CD4-positive, alpha-beta T cell treated with Interleukin-10 for 1 hour (primary cell): ENCODE measurements around the gene MAP2.

Experiments
- DNase-seq: peaks from one replicate; pipeline ENCODE4 v3.0.0-alpha.2; 2020

The MAP2 gene

DNA sequence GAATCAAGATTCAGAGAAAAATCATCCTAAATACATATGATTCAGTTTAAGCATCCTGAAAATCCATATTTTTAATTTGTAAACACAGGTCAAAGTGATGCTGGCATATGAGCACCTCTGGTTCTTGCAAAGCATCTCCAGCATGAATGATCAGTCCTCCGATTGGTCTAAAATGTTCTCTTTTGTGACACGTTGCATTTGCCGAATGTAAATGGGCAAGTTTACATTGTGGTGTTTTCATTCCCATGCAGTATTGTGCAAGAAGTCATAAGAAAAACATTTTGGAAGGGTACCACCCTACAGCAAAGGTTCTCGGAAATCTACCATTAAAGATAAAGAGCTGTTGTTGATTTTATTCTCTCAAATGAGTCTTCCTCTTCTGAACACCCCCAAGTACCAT lies 239.8 kb downstream of the MAP2 start:
- DNase-seq: no peak

DNA sequence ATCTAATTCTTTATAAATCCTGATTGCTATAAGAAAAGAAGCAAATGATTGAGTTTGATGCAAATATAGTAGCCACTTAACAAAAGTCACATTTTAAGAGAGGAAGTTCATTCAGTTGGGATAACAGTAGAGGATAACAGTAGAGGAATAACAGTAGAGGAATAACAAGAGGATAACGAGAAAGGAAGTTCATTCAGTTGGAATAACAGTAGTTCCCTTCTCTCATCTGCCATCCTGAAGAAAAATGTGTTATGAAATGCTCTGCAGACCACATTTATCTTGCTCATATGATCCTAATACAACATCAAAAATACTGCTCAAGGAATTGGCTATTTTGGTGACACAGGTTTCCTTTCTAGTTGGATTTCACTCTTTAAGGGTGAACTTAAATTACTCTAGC lies 242.4 kb downstream of the MAP2 start:
- DNase-seq: no peak

DNA sequence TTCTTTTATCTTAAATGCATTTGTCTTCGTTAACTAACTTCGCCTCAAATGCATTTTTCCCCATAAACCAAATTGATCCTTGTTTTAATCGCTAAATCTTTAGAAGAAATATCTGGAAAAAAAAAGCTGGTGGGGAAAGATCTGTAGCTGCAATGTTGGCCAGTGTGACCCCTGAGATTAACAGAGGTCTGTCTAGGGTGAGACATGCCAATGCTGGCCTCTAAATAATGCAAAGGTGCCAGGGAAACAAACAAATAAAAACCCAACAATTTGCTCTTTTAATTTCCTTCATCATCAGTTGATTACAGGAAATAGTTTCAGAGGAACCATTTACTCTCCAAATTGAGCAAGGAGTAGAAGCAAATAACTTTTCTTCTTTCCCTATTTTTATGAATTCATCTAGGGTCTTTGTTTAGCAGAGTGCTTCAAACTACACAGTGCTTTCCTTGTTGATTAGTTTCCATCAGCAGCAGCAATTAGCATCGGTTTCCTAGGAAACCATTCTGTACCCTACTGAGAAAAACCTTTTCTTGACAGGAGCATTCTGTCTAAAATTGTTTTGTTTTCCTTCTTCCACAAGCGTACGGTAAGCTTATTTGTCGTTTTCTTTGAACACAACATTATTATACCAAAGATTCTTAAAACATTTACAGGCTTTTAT lies 247.3 kb downstream of the MAP2 start:
- DNase-seq: no peak

DNA sequence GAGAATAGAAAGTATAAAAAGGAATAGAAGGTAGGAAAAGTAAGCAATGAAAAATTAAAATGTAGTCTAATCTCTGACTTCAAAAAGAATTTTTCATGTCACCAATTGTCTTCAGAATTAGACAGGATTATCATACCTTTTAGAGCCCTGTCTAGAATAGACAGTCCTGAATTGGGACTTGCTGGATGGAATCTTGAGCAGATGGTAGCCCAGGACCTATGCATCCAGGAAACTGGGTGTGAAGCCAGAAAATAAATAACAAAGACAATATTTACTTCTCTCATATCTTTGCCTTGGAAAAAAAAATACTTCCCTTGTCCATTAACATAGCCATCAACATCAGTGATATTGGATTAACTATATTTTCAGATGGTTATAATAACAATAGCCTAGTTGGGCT lies 250.0 kb downstream of the MAP2 start:
- DNase-seq: no peak

DNA sequence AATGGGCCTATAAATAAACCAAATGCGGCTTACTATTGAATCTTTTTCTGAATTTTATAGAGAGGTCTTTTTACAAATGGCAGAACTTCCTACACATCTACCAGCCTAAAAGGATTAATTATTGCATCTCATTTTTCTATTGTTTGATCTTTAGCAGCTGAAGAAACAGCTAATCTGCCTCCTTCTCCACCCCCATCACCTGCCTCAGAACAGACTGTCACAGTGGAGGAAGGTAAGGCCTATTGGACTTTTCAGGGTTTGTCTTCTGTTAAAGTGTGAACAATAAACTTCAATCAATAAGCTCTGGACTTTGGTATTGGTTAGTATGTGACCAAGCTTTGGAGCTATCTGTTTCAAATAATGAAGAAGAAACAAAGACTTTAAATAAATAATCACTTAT lies 256.7 kb downstream of the MAP2 start:
- no peak for DNase-seq

DNA sequence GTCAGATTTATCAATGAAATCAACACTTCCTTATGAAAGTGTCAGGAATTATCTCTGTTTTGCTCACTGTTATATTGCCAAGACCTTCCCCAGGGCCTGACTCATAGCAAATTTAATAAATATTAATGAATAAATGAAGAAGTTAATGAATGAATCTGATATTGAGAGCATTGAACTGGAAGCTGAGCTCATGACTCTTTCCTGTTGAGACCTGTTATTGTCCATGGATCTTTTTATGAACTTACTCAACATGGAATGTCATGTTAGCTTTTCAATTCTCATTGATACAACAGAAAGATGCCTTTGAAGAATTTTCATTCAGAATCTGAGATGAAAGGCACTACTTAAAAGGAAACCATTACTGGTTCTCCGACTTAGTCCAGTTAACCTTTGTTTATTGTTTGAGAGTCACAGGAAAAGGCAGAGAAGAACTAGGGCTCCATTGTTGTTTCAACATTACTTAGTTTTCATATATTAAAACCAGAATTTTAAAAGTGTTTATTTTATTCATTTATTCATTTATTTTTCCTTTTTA lies 257.4 kb downstream of the MAP2 start:
- DNase-seq: no peak

DNA sequence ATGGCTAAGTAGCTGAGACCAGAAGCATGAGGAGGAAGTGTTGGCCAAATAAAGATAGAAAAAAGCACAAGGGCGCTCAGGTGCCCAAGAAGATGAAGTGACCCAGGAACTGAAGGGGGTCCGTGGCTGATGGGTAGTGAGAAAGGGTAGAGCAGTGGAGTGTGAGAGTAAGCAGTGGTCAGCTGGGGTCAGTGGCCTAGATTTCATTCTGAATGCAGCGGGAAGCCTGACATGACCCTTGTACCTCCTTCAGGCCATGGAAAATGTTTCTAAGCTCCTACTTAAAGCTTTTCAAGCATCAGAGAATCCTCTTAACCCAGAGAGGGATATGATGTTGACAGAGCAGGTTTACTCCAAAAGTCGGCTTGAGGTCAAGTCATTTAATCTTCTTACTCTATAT lies 258.8 kb downstream of the MAP2 start:
- no peak for DNase-seq

DNA sequence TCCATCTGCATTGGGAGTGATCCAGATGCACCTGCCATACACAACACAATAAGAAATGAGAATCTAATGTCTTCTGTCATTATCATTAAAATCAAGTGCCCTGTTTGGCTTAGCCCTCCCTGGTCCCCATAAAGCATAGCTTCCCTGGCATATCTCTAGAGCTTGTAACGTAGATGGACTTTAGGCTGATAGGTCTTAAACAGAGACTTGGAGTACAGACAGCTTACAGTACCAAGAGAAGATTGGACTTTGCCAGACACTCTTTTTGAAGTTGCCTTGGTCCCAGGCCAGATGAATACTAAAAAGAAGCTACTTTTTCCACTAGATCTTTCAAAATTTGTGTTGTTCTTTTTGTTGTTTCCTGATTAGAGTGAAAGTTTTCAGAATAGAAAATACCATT lies 261.5 kb downstream of the MAP2 start:
- no peak for DNase-seq

DNA sequence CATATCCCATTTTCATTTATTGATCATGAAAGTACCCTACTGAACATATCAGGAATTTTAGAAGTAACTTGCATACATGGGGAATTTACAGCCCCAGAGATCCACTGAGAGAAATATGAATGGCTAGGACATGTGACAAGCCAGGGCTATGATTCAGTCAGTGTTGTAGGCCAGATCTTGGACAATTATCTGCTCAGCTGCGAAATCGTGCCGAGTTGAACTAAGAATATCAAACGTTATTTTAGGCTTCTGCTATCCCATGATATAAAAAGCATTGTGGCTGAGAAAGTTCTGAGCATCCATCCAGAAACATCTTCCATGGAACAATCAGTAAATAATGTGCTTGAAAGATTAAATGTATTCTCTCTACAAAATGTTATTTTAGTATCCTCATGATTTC lies 262.1 kb downstream of the MAP2 start:
- no peak for DNase-seq

DNA sequence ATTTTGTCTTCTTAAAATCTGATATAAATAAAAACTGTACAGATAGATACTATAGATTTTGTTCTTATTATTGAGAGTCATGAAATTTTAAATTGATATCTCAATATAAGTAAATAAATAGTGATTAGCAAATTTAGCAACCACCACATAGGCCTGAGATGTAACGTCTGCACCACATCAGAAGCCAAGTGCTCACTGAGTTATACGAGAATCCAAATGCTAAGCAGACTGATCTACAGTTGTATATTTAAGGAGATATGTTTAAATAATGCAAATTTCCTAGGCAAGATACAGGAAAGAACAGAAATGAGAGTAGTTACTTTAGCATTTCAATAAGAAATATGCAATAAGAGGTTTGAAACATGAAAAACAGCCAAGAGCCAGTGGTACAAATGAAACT lies 262.6 kb downstream of the MAP2 start:
- DNase-seq: no peak

DNA sequence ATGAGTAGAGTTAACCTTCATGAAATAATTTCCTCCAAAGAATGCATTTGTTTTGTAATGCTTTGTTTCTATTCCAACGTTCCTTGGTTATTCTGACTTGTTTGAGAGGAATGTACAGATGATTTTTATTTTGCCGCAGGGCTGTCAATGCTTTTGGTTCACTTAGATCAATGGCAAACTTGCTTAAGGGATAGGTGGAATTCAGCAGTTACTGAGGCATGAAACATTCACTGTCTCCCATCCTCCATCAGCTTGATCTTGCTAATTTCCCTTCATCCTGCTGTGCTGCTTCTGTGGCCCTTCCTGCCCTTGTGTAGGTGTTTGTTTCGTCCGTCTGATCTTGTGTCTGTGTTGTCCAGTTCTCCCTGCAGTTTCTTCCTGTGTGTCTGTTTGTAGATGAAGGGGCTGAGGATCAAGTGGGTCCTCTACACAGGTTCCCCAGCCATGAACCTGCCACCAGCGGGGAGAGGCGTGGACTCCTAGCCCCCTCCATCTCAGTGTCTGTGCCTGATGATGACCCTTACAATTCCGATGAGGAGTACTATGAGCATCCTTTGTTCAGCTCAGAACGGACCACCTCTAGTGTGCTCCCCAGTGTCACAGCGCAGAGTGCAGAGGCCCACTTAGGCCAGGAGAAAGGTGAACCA lies 263.6 kb downstream of the MAP2 start:
- DNase-seq: no peak

DNA sequence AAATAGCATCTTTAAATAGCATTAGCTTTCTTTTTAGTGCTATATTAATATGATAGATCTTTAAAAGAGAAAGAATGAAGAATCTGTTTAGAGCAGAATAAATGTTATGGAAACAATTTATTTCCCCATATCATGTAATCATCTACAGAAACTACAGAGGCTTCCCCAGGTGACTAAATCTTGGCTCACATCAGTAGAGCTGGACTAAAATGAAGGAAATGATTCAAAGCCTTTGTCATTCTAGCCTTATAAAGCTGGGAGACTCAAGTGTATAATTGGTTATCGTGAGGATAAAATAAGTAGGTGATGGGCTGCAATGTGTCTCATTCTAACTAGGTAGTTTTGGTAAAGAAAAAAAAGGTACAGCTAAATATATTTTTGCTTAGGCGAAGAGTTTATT lies 264.5 kb downstream of the MAP2 start:
- DNase-seq: no peak

DNA sequence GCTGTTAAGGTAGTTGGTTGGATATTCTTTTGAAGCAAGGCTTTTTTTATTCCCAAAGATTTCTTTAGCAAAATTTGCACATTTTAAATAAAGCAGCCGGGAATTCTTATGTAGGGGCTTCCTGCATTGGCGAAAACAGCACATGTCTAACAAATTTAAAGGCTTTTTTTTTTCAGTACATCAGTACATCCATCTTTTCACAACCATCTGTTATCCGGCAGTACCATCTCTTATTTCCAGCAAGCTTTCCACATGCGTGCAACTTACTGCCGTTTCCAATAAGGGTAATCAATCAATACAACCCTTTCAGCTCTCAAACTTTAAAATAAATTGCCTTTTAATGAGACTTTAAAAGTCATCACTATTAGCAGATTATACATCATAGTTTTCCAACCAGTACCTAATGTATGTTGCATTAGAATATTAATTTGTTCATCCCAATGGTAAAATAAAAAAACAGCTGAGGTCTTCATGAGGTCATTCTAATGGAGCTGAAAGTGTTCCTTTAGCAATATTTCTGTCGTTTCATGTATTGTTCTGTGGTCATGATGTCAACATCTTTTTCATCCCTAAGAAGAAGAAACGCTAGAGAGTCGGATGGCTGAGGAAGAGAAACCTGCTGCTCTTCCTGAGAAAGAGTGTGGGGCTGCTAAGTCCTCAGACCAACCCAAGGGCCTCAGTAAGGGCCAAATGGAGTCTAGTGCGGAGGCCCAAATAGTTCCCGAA lies 266.3 kb downstream of the MAP2 start:
- DNase-seq: no peak

DNA sequence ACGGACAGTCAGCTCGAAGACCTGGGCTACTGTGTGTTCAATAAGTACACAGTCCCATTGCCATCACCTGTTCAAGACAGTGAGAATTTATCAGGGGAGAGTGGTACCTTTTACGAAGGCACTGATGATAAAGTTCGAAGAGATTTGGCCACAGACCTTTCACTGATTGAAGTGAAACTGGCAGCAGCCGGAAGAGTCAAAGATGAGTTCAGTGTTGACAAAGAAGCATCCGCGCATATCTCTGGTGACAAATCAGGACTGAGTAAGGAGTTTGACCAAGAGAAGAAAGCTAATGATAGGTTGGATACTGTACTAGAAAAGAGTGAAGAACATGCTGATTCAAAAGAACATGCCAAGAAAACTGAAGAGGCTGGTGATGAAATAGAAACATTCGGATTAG lies 270.9 kb downstream of the MAP2 start:
- DNase-seq: no peak

DNA sequence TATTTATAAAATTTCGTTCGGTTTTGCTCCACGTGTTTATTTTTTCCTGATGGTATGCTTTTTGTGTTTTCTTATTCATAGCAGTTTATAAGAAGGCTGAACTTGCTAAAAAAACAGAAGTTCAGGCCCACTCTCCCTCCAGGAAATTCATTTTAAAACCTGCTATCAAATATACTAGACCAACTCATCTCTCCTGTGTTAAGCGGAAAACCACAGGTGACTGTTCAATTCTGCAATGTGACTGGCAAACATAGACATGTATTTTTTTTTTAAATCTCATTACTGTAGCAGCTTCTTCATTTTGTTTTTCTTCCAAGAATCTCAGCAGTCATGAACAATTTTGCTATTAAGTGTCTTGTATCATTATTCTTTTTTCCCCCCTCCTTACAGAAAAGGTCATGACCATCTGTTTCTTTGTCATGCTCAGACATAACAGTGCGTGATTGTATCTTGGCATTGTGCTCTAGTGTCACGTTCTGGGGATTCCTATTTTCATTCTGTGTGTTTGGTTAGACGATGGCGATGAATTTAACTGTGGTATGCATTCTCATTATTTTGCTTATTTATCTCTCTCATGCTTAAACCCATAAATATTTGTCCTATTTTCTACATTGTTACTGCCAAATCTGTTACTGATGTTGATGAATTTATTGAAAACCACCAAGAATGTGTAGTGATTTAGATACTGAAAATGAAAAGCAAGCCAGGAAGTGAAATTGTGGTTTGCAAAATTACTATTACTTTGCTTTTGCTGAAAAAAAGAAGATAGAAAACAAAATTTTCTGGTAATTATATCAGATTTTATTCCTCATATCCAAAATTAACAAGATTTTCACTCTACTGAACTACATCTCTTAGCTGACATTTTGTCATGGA lies 273.2 kb downstream of the MAP2 start:
- peak; percentile 1 for DNase-seq

DNA sequence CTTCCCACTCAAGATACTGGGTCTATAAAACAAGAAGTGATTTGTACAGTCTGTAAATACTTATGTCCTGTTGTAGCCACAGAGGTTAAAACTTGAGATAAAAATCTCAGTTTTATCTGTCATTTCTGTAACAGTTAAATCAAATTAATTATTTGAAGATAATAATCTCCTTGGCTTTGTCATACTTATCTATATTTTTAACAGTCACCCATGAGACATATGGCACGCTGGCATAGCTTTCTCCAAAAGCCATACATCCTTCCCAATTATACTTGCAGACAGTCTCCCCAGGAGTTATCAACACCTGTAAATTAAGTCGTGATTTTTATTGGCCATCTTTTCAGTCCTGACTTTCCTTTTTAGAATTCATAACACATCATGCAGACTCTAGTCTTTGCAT lies 278.9 kb downstream of the MAP2 start:
- no peak for DNase-seq

DNA sequence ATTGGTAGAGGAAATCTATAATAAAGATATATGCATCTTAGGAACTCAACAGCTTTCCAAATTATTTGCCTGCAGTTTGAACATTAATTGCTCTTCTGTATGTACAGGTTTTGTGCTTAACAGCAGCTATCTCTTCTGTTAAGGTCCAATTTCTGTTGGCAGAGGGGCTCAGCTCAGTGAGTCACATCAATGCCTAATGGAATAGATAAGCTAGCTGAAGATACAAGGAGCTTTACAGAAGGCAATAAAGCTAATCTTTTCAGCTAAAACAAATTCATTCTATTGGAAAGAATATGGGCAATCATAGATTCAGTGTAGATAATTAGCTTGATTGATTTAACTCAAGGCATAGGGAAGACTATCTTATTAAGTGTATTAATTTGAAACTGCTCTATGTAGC lies 289.4 kb downstream of the MAP2 start:
- no peak for DNase-seq

DNA sequence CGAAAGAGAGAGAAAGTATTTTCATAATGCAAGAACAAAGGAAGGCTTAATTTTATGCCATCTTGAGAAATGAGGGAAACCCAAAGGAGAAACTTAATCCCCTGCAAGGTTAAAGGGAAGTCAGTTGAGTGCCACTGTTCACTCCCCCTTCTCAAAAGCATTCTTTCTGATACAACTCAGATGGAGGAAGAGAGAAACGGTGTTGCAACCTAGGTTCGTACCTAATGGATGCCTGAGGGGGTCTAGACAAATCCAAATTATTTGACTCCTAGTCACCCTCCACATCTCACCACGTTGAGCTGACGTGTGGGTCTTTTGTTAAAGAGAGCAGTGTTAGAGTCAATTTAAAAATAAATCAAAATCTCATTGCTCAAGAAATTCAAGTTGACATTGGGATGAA lies 295.2 kb downstream of the MAP2 start:
- no peak for DNase-seq

DNA sequence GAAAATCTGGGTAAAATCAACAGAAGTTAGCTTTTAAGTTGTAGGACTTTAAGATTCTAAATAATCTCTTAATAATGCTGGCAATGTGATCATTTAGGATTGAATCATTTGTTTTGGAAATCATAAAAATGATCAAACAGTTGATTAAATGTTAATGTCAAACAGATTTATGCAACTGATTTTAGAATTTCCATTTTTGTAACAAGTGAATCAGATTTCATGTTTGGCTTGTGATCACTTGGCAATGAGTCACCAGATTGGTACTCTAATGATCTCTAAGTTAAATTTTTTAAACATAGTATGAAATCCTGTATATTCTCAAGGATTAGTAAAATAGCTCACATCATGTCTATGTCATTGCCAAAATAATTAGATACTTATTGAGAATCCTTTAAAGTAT lies 297.6 kb downstream of the MAP2 start:
- DNase-seq: no peak

DNA sequence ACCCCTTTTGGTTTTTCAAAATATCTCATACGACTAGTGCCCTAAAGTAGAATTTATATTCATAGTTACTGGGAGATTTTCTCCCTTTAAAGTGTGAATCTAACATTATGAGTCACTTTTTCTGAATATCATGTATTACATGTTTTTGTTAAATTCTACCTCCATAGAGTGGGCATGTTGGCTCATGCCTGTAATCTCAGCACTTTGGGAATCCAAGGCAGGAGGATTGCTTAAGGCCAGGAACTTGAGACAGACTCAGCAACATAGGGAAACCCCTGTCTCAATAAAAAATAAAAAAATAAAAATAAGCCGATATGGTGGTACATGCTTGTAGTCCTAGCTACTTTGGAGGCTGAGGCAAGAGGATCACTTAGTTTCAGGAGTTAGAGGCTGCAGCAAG lies 302.5 kb downstream of the MAP2 start:
- DNase-seq: no peak

DNA sequence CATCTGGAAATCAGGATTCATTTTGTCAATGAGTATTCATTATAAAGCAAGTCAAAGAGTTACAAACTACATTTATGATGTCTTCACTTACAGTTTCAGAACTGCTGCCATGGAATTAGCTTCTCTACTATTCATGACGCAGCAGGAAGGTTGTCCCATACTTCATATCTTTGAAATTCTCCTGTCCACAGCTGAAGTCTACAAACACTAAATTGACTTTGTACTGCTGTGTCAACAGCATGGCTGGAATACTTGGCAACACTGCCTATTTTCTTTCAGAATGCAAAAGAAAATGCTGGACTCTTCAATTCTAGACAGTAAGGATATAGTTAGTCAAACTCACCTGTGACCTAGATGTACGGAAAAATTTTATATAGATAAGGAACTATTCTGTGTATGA lies 303.2 kb downstream of the MAP2 start:
- no peak for DNase-seq

DNA sequence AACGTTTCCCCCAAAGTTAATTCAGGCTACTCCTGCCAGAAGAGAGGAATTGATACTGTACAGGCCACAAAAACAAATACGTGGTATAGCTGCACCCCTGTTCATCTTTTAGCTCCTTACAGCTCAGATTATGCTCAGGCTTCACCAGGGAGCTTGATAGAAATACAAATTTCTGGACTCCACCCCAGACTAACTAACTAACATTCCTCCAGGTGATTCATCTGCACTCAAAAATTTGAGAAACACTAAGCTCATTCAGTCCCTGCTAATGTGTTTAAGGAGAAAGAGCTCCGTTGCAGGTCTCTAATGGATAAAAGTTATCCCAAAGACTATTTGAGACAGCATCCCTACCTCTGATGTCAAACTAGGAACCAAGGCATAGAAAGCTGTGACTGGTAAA lies 311.0 kb downstream of the MAP2 start:
- DNase-seq: no peak

DNA sequence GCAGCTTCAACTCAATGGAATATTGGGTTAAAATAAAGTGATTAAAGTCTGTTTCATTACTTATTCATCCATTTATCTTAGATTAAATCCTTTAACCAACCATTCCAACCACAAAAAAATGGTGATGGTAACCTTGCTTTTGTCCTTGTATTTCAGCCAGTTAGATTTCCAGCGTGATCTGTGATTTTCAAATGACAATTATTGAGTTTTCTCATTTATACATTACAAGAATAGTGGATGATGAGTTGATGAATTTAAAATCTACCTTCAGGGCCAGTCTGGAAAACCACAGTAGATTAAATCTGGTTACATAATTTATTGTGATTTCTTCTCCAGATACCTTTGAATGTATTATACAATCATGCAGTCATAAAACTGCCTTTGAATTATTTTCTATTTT lies 318.1 kb downstream of the MAP2 start:
- no peak for DNase-seq
